Mesodermal cell (in vitro differentiated cells): ENCODE results near the gene SORCS2.

ENCODE experiments used
- H3K27ac ChIP-seq: 2 replicates; pipeline ENCODE4 v1.7.0; 2013; ENCODE audit warnings: mild to moderate bottlenecking, low read depth, low read length, moderate library complexity; ENCODE audit not compliant: severe bottlenecking
- H3K36me3 ChIP-seq: 2 replicates; pipeline ENCODE4 v1.7.1; 2013; ENCODE audit warnings: mild to moderate bottlenecking, low read length, moderate library complexity; ENCODE audit not compliant: control insufficient read depth, insufficient read depth
- H3K4me1 ChIP-seq: one replicate; pipeline ENCODE4 v1.7.1; 2013; ENCODE audit warnings: mild to moderate bottlenecking, low read length; ENCODE audit not compliant: insufficient read depth, control insufficient read depth, poor library complexity, severe bottlenecking
- H3K4me3 ChIP-seq: 2 replicates; pipeline ENCODE4 v1.7.0; 2013; ENCODE audit warnings: low read length, control low read depth, mild to moderate bottlenecking; ENCODE audit not compliant: insufficient read depth, poor library complexity, severe bottlenecking; ENCODE audit errors: extremely low read depth
- H3K9me3 ChIP-seq: 2 replicates; pipeline ENCODE4 v1.7.1; 2013; ENCODE audit warnings: mild to moderate bottlenecking, low read length, moderate library complexity; ENCODE audit not compliant: control insufficient read depth
- WGBS, 2 experiments: methylation state at CpG; one replicate each; pipeline ENCODE4 v1.1.5; 2013; ENCODE audit warnings: missing lambda C conversion rate in 2 of 2; ENCODE audit not compliant: insufficient coverage in 2 of 2; 5-methylcytosine and 5-hydroxymethylcytosine counted together

The SORCS2 gene

GRCh38 chr4:7299010-7299907, 106.9 kb downstream of the SORCS2 start:
- WGBS, 2 experiments: 87% methylated on average over 24 to 25 of the region's 30 CpGs
- peaks cover 10% of the 10 kb centered on the region for H3K4me1 ChIP-seq

GRCh38 chr4:7299908-7300710, 107.8 kb downstream of the SORCS2 start:
- Histone ChIP-seq H3K27ac (no peak overlapping the region), H3K9me3 (no peaks in the 10 kb centered on the region), H3K4me1 (peaks cover 10% of the 10 kb centered on the region), H3K36me3 (no peaks in the 10 kb centered on the region), H3K4me3 (no peak overlapping the region)
- WGBS, 2 experiments: 84 to 92% methylated on average over 18 to 25 of the region's 26 CpGs

More at GRCh38 chr4:7299010-7299907, 106.9 kb downstream of the SORCS2 start:
- H3K4me3 ChIP-seq: no peak overlapping the region
- no peak overlapping the region for H3K27ac ChIP-seq
- no peaks in the 10 kb centered on the region for H3K36me3 ChIP-seq
- no peaks in the 10 kb centered on the region for H3K9me3 ChIP-seq

DNA sequence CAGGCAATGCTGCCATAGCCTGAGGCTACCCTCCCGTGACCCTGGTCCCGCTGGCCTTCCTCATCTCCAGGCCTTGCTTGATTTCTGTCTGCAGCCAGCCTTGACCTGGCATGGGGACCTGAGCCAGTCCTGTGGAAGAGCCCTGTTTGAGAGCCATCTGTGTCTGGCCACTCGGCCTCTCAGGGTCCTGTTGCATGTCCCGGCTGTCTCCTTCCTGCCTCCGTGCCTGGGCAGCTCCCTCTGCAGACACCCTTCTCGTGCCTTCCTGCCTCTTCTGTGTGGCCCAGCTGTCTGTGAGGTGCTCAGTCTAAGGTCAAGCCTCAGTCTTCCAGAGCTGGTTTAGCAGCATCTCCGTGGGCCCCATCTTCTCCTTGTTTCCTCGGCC, 108.4 kb downstream of the SORCS2 start:
- H3K4me3 ChIP-seq: no peak overlapping the region
- H3K4me1 ChIP-seq: peaks cover 10% of the 10 kb centered on the region
- 92 to 93% methylated on average over 8 of the region's 8 CpGs for WGBS, 2 experiments
- no peak overlapping the region for H3K27ac ChIP-seq
- no peaks in the 10 kb centered on the region for H3K36me3 ChIP-seq
- no peaks in the 10 kb centered on the region for H3K9me3 ChIP-seq

GRCh38 chr4:7301126-7301785, 108.9 kb downstream of the SORCS2 start:
- no peak overlapping the region for H3K27ac ChIP-seq
- H3K9me3 ChIP-seq: no peaks in the 10 kb centered on the region
- no peak overlapping the region for H3K4me3 ChIP-seq
- 91 to 97% methylated on average over 14 to 15 of the region's 17 CpGs for WGBS, 2 experiments
- H3K36me3 ChIP-seq: no peaks in the 10 kb centered on the region
- peaks cover 10% of the 10 kb centered on the region for H3K4me1 ChIP-seq

DNA sequence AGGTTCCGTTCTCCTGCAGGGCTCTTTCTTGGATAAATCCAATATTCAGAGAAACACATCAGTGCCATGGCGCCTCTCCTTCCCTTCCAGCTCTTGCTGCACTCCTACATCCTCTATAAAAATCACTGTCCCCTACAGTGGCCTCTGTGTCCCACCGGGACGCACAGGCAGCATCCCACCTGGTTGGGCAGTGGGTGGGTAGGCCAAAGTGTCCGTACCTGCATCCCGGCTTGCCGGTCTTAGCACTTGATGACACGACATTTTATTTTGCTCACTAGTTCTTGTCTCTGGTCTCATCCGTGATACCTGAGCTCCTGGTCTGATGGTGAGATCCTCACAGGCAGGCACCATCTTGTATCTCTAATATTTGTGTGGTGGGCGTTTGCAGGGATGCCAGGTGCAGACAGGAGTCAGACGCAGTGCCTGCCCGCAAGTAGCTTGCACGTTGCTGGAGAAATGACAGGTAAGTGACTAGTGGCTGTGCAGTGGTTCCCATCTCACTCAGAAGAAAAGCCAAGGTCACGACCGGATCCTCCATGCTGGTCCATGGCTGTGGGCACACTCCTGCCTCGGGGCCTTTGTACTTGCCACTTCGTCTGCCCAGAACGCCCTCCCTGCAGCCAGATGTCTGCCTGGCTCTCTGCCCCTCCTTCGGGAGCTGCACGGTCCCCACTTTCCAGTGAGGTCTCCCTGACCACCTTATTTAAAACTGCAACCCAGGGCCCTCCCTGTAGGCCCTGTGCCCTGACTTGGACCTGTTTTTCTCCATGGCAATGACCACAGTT, 109.7 kb downstream of the SORCS2 start:
- WGBS, 2 experiments: 88 to 93% methylated on average over 18 to 20 of the region's 20 CpGs
- no peak overlapping the region for H3K4me3 ChIP-seq
- peaks cover 14% of the 10 kb centered on the region for H3K4me1 ChIP-seq
- H3K9me3 ChIP-seq: no peaks in the 10 kb centered on the region
- no peak overlapping the region for H3K27ac ChIP-seq
- no peaks in the 10 kb centered on the region for H3K36me3 ChIP-seq

DNA sequence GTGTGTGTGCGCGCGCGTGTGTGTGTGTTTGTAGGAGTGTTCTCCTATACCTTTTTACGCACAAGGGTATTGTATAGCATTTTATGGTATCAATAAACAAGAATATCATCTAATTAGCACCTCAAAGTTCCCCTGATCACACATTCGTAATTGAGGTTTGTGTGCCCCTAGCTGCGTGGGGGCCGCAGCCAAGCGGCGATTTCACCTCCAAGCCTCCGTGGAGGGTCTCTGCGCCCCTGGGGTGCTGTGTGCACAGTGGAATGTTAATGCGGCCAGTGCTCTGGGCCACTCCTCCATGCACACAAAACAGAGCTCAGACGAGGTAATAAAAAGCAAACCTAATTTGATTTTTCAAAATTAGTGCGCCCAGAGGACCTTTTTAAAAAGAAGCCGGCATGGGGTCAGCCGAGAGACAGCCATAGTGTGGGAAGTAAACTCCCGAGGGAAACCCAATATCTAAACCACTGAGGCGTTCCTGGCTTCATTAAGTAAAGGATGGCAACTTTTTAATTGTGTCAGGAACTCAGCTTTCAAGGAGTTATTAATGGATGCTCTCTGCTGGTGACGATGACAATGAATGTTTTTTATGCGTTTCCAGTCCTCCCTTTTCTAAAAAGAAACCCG, 110.6 kb downstream of the SORCS2 start:
- H3K4me3 ChIP-seq: no peak overlapping the region
- peaks cover 5% of the 10 kb centered on the region for H3K4me1 ChIP-seq
- no peaks in the 10 kb centered on the region for H3K36me3 ChIP-seq
- 85 to 88% methylated on average over 13 to 15 of the region's 22 CpGs for WGBS, 2 experiments
- no peak overlapping the region for H3K27ac ChIP-seq
- H3K9me3 ChIP-seq: no peaks in the 10 kb centered on the region

DNA sequence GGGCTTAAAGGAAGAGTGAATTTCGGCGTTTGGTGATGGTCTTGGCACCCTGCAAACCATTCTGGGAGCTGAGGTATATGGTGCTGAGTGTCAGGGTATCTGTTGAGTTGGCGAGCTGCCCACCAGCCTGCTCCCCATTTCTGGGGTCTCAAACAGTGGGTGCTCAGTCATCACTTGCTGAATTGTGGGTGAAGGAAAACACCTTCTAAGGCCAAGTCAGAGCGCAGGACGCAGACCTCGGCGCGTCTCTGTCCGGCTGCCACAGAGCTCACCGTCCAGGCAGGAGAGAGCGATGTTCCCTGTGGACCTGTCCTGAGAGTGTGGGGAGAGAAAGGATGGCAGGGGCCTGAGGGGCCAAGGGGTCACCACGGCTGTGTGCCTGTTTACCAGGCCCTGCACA, 111.2 kb downstream of the SORCS2 start:
- WGBS, 2 experiments: 88 to 95% methylated on average over 11 to 12 of the region's 12 CpGs

DNA sequence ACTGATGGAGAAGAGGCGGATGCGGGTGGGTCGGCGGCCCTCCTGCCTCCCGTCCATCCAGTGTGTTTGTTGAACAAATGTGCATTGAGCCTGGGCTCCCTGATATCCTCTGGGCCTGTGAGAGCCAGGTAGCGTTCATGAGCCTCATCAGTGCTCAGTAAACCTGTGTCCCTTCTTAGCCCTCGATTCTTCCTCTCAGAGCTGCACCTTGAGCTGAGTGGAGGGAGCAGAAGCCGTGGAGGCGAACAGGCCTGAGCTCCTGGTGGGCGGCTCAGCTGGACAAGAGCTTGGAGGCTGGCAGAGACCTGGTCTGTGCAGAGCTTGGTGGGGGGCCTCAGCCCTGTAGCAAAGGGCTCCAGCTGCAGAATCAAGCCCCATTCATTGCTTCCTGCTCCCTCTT, 112.1 kb downstream of the SORCS2 start:
- no peaks in the 10 kb centered on the region for H3K36me3 ChIP-seq
- no peak overlapping the region for H3K4me3 ChIP-seq
- 93 to 94% methylated on average over 9 to 10 of the region's 10 CpGs for WGBS, 2 experiments
- H3K9me3 ChIP-seq: no peaks in the 10 kb centered on the region
- H3K4me1 ChIP-seq: peaks cover 5% of the 10 kb centered on the region
- no peak overlapping the region for H3K27ac ChIP-seq

More for the DNA sequence above, 111.2 kb downstream of the SORCS2 start:
- Histone ChIP-seq H3K4me3 (no peak overlapping the region), H3K9me3 (no peaks in the 10 kb centered on the region), H3K4me1 (peaks cover 5% of the 10 kb centered on the region), H3K27ac (no peak overlapping the region), H3K36me3 (no peaks in the 10 kb centered on the region)

DNA sequence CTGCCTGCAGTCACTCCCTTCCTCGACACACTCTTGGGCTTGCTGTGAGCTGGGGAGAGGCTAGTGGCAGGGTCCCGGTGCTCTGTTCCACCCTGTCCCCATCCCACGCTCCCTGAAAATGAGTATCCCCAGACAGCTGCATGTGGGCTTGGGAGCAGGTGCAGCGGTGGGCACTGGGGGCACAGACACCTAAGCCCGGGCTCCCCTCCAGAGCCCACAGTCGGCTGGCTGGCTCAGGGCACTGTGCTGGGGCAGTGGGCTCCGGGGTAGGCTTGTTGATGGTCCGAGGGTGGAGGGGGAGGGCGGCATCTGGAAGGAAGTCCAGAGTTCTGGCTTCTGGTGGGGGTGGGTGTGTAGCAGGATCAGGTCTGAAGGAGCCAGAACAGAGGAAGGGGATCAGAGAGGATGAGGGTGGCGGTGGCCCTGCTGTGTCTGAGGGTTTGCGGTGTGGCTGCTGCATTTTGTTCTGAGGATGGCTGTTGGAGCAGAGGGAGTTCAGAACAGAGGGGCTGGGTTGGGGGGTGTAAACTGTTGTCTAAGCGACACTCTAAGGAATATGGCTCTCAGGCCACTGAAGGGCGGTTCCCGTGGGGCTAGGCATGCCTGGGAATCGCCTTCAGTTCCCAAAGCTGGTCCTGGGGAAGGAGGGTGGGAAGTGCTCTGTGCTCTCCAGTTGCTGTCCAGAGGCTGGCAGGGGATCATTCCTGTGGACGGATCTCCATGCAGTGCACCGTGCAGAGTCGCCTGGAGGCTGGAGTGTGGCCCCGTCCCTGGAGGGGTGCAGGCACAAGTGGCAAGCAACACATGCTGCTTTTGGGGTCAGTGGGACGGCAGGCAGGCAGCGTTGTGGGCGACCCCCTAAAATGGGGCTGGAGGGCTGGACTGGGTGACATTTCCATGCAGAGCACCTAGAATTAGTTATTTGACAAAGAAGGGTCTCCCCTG, 114.0 kb downstream of the SORCS2 start:
- Histone ChIP-seq H3K9me3 (no peaks in the 10 kb centered on the region), H3K4me1 (peaks cover 5% of the 10 kb centered on the region), H3K4me3 (no peak overlapping the region), H3K36me3 (no peaks in the 10 kb centered on the region), H3K27ac (no peak overlapping the region)
- WGBS, 2 experiments: 80 to 86% methylated on average over 15 to 21 of the region's 22 CpGs
